Measurements from ENCODE around the gene KLHL29. TPM values are rescaled to one million over a fixed set of nuclear protein-coding genes. Genes with fewer than 3 reads are reported as not detected.

The KLHL29 gene
- total and polyA plus RNA-seq, 2 donors (not counting 1 experiment from before 2014, with no cell fraction given): 1.3 to 3.4 TPM

DNA sequence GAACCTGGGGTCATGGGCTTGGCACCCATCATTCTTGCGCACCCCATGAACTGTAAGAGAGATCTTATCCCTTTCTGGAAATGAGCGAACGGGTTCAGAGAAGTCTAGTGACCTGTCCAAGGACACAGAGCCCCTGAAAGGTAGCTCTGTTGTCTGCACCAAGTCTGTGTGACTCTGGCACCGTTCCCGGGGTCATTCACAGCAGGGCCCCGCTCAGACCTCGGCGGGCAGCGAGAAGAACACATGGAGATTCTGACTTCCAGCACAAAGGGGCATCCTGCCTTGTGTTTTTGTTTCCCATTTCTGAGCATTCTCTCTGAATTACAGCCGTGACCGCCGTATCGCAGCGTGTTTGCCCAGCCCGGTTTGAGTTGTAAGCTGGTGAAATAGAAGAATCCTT lies 231.7 kb downstream of the KLHL29 start:
- H3K9me3 ChIP-seq (ENCODE audit: control extremely low read depth in 1 of 3, control insufficient read depth in 2 of 3, insufficient read depth in 1 of 3, low read length in 2 of 3): peaks cover 0 to 5% (median 2%) of the 10 kb centered on the region in 3 donors
- Mint-ChIP-seq H3K27ac (no peak overlapping the region), H3K4me1 (peaks cover 13% of the 10 kb centered on the region), H3K9me3 (ENCODE audit: insufficient read depth) (no peaks in the 10 kb centered on the region), H3K4me3 (no peak overlapping the region), H3K27me3 (peaks cover 10% of the 10 kb centered on the region)
- TF ChIP-seq, protein P1, sequence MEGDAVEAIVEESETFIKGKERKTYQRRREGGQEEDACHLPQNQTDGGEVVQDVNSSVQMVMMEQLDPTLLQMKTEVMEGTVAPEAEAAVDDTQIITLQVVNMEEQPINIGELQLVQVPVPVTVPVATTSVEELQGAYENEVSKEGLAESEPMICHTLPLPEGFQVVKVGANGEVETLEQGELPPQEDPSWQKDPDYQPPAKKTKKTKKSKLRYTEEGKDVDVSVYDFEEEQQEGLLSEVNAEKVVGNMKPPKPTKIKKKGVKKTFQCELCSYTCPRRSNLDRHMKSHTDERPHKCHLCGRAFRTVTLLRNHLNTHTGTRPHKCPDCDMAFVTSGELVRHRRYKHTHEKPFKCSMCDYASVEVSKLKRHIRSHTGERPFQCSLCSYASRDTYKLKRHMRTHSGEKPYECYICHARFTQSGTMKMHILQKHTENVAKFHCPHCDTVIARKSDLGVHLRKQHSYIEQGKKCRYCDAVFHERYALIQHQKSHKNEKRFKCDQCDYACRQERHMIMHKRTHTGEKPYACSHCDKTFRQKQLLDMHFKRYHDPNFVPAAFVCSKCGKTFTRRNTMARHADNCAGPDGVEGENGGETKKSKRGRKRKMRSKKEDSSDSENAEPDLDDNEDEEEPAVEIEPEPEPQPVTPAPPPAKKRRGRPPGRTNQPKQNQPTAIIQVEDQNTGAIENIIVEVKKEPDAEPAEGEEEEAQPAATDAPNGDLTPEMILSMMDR (IDR thresholded peaks at IDR 0.05): no peak
- TF ChIP-seq EZH2 (IDR thresholded peaks at IDR 0.05; ENCODE audit: borderline replicate concordance, insufficient read depth, low read depth, low read length, poor library complexity, severe bottlenecking): no peak
- H3K9ac ChIP-seq (ENCODE audit: low read length): no peak overlapping the region
- CTCF ChIA-PET: no interaction called here
- no peaks in the 10 kb centered on the region for H4K20me1 ChIP-seq (ENCODE audit: control insufficient read depth, insufficient read depth, low read length, poor library complexity, severe bottlenecking)
- H3K36me3 ChIP-seq (replicated peaks in 1 of 2; ENCODE audit: control extremely low read depth in 1 of 2, control insufficient read depth in 1 of 2, extremely low read depth in 1 of 2, insufficient read depth in 2 of 2, low read length in 1 of 2): no peaks in the 10 kb centered on the region
- no peak overlapping the region for H3K4me2 ChIP-seq (replicated peaks; ENCODE audit: low read depth, low read length, poor library complexity, severe bottlenecking)
- H3K4me3 ChIP-seq (ENCODE audit: control extremely low read depth in 1 of 5, extremely low read depth in 1 of 5, insufficient read depth in 1 of 5, low read depth in 2 of 5, low read length in 4 of 5): no peak overlapping the region
- H2AFZ ChIP-seq (ENCODE audit: insufficient read depth, low read depth, low read length, poor library complexity, severe bottlenecking): no peak overlapping the region
- DNase-seq (no peak), ATAC-seq (ENCODE audit: low read depth) (no peak)
- intact Hi-C loops (cut with micrococcal nuclease): no loop called here
- H3K79me2 ChIP-seq (ENCODE audit: control insufficient read depth, insufficient read depth, low read length): no peaks in the 10 kb centered on the region
- no peaks in the 10 kb centered on the region for H3K4me1 ChIP-seq (ENCODE audit: control insufficient read depth in 2 of 2, insufficient read depth in 2 of 2, low read length in 2 of 2)
- no peak overlapping the region for H3K27ac ChIP-seq (ENCODE audit: low read length in 2 of 2)
- peaks cover 0 to 3% (median 0%) of the 10 kb centered on the region in 4 experiments for H3K27me3 ChIP-seq (replicated peaks in 1 of 4; ENCODE audit: control extremely low read depth in 1 of 4, control insufficient read depth in 3 of 4, insufficient read depth in 4 of 4, low read length in 3 of 4)
- POLR2A ChIA-PET: no interaction called here
- 96% methylated on average over 9 of the region's 15 CpGs for WGBS (ENCODE audit: insufficient coverage)

DNA sequence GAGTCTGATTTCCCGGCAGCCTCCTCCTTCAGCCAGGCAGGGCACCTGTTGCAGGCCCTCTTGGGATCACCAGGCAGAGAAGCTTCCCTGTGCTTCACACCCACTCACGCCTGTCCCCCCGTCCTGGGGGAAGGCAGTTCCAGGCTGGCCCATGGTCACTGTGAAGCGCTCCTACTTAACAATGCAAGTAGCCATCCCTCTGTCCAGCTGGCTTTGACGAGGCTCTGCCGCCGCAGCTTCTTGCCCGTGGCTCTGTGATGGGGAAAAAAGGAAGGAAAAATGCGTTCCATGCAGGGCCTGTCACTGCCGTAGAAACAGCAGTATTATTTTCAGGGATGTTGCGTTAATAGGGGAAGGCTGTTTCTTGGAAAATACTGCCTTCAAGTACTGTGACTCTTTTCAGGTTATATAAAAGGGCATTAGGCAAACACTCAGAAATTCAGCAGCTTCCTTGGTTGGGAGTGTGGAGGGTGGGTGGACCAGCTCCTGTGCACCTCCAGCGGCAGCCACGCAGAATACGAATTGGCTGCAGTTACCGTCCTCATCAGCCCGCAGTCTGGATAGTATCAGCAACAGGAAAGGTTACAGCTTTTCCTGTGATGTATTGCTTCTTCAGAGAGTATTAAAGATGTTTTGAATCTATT lies 232.3 kb downstream of the KLHL29 start:
- 90% methylated on average over 14 of the region's 16 CpGs for WGBS (ENCODE audit: insufficient coverage)
- TF ChIP-seq, protein P1 (IDR thresholded peaks at IDR 0.05): no peak
- no peak for TF ChIP-seq EZH2 (IDR thresholded peaks at IDR 0.05; ENCODE audit: borderline replicate concordance, insufficient read depth, low read depth, low read length, poor library complexity, severe bottlenecking)
- peaks cover 6% of the 10 kb centered on the region for H3K27me3 Mint-ChIP-seq
- no peaks in the 10 kb centered on the region for H3K36me3 ChIP-seq (replicated peaks in 1 of 2; ENCODE audit: control extremely low read depth in 1 of 2, control insufficient read depth in 1 of 2, extremely low read depth in 1 of 2, insufficient read depth in 2 of 2, low read length in 1 of 2)
- H2AFZ ChIP-seq (ENCODE audit: insufficient read depth, low read depth, low read length, poor library complexity, severe bottlenecking): no peak overlapping the region
- no peaks in the 10 kb centered on the region for H4K20me1 ChIP-seq (ENCODE audit: control insufficient read depth, insufficient read depth, low read length, poor library complexity, severe bottlenecking)
- H3K4me2 ChIP-seq (replicated peaks; ENCODE audit: low read depth, low read length, poor library complexity, severe bottlenecking): no peak overlapping the region
- no peak overlapping the region for H3K4me3 Mint-ChIP-seq
- ChIA-PET POLR2A (no interaction called here), CTCF (no interaction called here)
- H3K4me3 ChIP-seq (ENCODE audit: control extremely low read depth in 1 of 5, extremely low read depth in 1 of 5, insufficient read depth in 1 of 5, low read depth in 2 of 5, low read length in 4 of 5): no peak overlapping the region
- H3K9me3 Mint-ChIP-seq (ENCODE audit: insufficient read depth): no peaks in the 10 kb centered on the region
- no peak overlapping the region for H3K27ac ChIP-seq (ENCODE audit: low read length in 2 of 2)
- H3K27ac Mint-ChIP-seq: no peak overlapping the region
- peaks cover 0 to 3% (median 0%) of the 10 kb centered on the region in 4 experiments for H3K27me3 ChIP-seq (replicated peaks in 1 of 4; ENCODE audit: control extremely low read depth in 1 of 4, control insufficient read depth in 3 of 4, insufficient read depth in 4 of 4, low read length in 3 of 4)
- H3K9ac ChIP-seq (ENCODE audit: low read length): no peak overlapping the region
- H3K9me3 ChIP-seq (ENCODE audit: control extremely low read depth in 1 of 3, control insufficient read depth in 2 of 3, insufficient read depth in 1 of 3, low read length in 2 of 3): peaks cover 0 to 5% (median 0%) of the 10 kb centered on the region in 3 donors
- H3K79me2 ChIP-seq (ENCODE audit: control insufficient read depth, insufficient read depth, low read length): no peaks in the 10 kb centered on the region
- intact Hi-C loops (cut with micrococcal nuclease): no loop called here
- H3K4me1 Mint-ChIP-seq: peaks cover 13% of the 10 kb centered on the region
- no peaks in the 10 kb centered on the region for H3K4me1 ChIP-seq (ENCODE audit: control insufficient read depth in 2 of 2, insufficient read depth in 2 of 2, low read length in 2 of 2)
- ATAC-seq (ENCODE audit: low read depth): no peak
- no peak for DNase-seq

All from B cell (primary cell).